RWPE2 (cell line): Measurements from ENCODE around the gene CLCF1.

Experiments used
- ATAC-seq: fragments of 200-7000 bp; cut with Tn5 transposase; 3 replicates; pipeline ENCODE4 v1.9.1; 2021; ENCODE audit warnings: low read depth
- DNase-seq: peaks from one replicate; pipeline ENCODE4 v3.0.0-alpha.2; 2020; ENCODE audit warnings: low spot score
- H3K27ac ChIP-seq: fragments of 450-650 bp; 2 replicates; pipeline ENCODE4 v1.5.1; 2017; ENCODE audit warnings: mild to moderate bottlenecking; ENCODE audit not compliant: poor library complexity, severe bottlenecking
- H3K27me3 ChIP-seq: fragments of 250-450 bp; sonication (Bioruptor Pico); 2 replicates; pipeline ENCODE4 v1.5.1; 2021; ENCODE audit warnings: mild to moderate bottlenecking, moderate library complexity; ENCODE audit not compliant: insufficient read depth, poor library complexity, severe bottlenecking
- H3K36me3 ChIP-seq: fragments of 250-450 bp; sonication (Bioruptor Pico); 2 replicates; pipeline ENCODE4 v1.5.1; 2020; ENCODE audit warnings: low read depth, mild to moderate bottlenecking, moderate library complexity
- H3K4me1 ChIP-seq: fragments of 250-450 bp; sonication (Bioruptor Pico); 2 replicates; pipeline ENCODE4 v1.5.1; 2021; ENCODE audit warnings: mild to moderate bottlenecking, moderate library complexity; ENCODE audit not compliant: insufficient read depth, poor library complexity, severe bottlenecking
- H3K4me3 ChIP-seq: fragments of 250-450 bp; sonication (Bioruptor Pico); 2 replicates; pipeline ENCODE4 v1.5.1; 2021; ENCODE audit warnings: mild to moderate bottlenecking, moderate library complexity; ENCODE audit not compliant: severe bottlenecking
- H3K9me3 ChIP-seq: fragments of 250-450 bp; sonication (Bioruptor Pico); 2 replicates; pipeline ENCODE4 v1.5.1; 2021; ENCODE audit warnings: mild to moderate bottlenecking, moderate library complexity; ENCODE audit not compliant: severe bottlenecking
- CTCF ChIP-seq: fragments of 450-650 bp; IDR thresholded peaks from one replicate; pipeline ENCODE4 v1.5.1; 2017; ENCODE audit warnings: mild to moderate bottlenecking, moderate library complexity; ENCODE audit not compliant: poor library complexity, severe bottlenecking

Gene CLCF1

GRCh38 chr11:67368621-67369020 lies 4.8 kb downstream of the CLCF1 start:
- no peak overlapping the region for H3K27ac ChIP-seq
- H3K4me1 ChIP-seq = no peaks in the 10 kb centered on the region
- no peak overlapping the region for H3K4me3 ChIP-seq

GRCh38 chr11:67367761-67368227 lies 5.6 kb downstream of the CLCF1 start:
- no peaks in the 10 kb centered on the region for H3K9me3 ChIP-seq
- H3K4me3 ChIP-seq = no peak overlapping the region
- TF ChIP-seq CTCF = no peak
- no peaks in the 10 kb centered on the region for H3K4me1 ChIP-seq
- no peak overlapping the region for H3K27ac ChIP-seq
- DNase-seq (no peak), ATAC-seq (no peak)
- H3K27me3 ChIP-seq = no peaks in the 10 kb centered on the region
- no peaks in the 10 kb centered on the region for H3K36me3 ChIP-seq

More at GRCh38 chr11:67368621-67369020, 4.8 kb downstream of the CLCF1 start:
- H3K9me3 ChIP-seq = no peaks in the 10 kb centered on the region
- ATAC-seq (no peak), DNase-seq (no peak)
- no peak for TF ChIP-seq CTCF
- no peaks in the 10 kb centered on the region for H3K36me3 ChIP-seq
- H3K27me3 ChIP-seq = no peaks in the 10 kb centered on the region

- Histone ChIP-seq H3K27ac (no peak overlapping the region), H3K9me3 (no peaks in the 10 kb centered on the region), H3K27me3 (no peaks in the 10 kb centered on the region), H3K4me3 (no peak overlapping the region), H3K36me3 (no peaks in the 10 kb centered on the region), H3K4me1 (no peaks in the 10 kb centered on the region)
- no peak for TF ChIP-seq CTCF
- DNase-seq (no peak), ATAC-seq (no peak)
Observed at GRCh38 chr11:67366961-67367760, 6.2 kb downstream of the CLCF1 start.

GRCh38 chr11:67366546-67366945 lies 6.9 kb downstream of the CLCF1 start:
- Histone ChIP-seq H3K27me3 (no peaks in the 10 kb centered on the region), H3K9me3 (no peaks in the 10 kb centered on the region), H3K36me3 (no peaks in the 10 kb centered on the region), H3K4me1 (no peaks in the 10 kb centered on the region), H3K27ac (no peak overlapping the region), H3K4me3 (no peak overlapping the region)
- ATAC-seq = no peak
- TF ChIP-seq CTCF = no peak
- DNase-seq = no peak
